Activated CD8-positive, alpha-beta memory T cell treated with anti-CD3 and anti-CD28 coated beads for 36 hours (primary cell): ENCODE data around the gene OLFM4. TPM values are rescaled to one million over a fixed set of nuclear protein-coding genes. Genes with fewer than 3 reads are reported as not detected.

Source experiments
- CTCF ChIA-PET: fragments of 350-600 bp; sonication (Branson Sonifier 250); formaldehyde crosslinking; loops from one replicate; lab custom pipeline; 2021; ENCODE audit warnings: antibody characterized with exemption; lab: Charles Lee
- POLR2A ChIA-PET: fragments of 350-600 bp; sonication (Branson Sonifier 250); formaldehyde crosslinking; loops from one replicate; lab custom pipeline; 2021; ENCODE audit warnings: antibody characterized with exemption; lab: Charles Lee
- total RNA-seq, 2 experiments: library from RNA; stranded (reverse); gene quantifications; one replicate each; pipeline ENCODE4 v1.2.3, GENCODE V29; 2021

Gene OLFM4
- total RNA-seq, 2 experiments from 2014 or later, result not detected

DNA sequence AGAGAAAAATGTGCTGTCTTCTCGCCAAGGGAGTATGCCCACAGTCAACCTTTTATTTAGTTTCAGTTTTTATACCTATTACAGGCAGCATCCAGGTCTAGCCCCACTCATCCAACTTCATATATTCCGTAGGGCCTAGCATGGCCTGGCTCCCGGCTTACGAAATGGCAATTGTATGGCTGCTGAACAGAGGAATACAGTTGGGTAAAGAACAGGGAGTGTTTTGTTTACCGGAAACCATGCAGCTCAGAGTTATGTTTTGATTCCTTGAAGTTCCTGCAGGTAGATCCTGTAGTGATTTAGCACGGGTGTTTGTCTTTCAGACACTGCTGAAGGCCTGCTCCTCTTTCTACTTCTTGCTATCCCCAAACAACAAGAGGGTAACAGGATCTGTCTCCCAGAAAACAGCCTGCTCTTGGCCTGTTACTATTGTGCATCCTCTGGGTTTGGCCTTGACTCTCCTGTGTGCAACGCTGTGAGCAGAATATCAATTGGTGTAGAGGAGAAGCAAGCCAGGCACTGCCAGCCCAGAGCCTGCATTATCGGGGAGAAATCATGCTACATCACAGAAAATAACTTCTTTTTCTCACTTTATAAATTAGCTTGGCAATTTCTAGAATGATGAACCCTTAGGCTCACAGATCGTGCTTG, 32.4 kb downstream of the OLFM4 start:
- CTCF ChIA-PET, result no interaction called here
- POLR2A ChIA-PET, result no interaction called here

- CTCF ChIA-PET, result no interaction called here
- POLR2A ChIA-PET, result no interaction called here
Measured at GRCh38 chr13:53064731-53065130, 36.1 kb downstream of the OLFM4 start.

DNA sequence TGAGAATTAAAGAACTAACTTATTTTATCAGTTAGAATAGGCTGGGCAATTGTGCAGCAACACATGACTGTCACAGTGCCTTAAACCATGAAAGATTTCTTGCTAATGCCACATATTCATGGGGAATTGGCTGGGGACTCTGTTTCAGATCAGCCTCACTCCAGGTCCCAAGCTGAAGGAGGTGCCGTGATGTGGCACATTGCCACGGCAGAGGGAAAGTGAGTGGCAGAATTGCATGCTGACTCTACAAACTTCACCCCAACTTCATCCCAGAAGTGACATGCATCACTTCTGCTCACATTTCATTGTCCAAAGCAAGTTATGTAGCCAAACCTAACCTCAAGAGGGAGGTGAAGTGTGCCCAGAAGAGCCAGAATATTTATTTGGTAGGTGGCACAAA, 37.8 kb downstream of the OLFM4 start:
- ChIA-PET POLR2A (no interaction called here), CTCF (no interaction called here)

DNA sequence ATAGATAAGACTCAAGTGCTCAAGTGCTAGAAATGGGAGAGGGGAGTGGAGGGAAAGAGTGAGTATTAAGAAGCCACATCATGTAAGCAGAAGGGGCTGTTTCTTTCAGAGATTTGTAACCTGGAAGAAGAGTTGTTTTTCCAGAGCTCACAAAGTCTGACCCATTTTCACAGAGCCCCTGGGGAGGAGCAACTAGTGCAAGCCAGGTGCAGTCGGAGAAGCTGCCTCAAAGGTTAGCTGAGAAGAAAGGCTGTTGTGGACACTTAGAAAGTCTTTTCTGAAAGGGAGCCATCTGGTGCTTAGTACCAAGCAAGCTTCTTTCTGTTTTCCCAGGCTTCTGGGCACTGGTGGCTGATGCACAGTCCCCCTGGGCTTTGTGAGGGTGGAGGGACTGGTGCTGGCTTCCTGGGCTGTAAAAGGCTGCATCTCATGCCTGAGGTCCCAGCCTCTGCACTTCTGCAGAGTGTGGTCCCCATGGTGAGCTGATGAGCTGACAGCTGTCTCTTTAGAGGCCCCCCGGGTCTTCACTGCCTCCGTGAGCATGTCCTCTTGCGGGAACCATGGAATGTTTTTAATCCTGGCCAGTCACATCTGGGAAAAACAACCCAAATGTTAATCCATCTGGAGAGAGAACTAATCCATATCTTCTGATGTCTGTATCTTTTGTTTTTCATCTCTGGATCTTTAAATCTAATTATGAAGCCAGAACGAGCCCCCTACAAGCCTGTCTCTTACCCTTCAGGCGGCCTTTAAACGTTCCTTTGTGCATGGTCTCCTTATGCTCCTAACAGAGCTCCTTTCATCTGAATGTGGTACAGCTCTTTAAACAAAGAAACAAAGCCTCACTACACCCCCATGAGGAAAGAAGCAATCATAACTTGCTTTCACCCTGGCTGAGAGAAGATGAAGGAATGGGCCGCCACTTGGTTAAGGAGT, 40.2 kb downstream of the OLFM4 start:
- CTCF ChIA-PET, result no interaction called here
- POLR2A ChIA-PET, result no interaction called here

GRCh38 chr13:53069800-53070199, 41.2 kb downstream of the OLFM4 start:
- POLR2A ChIA-PET, result no interaction called here
- CTCF ChIA-PET, result no interaction called here

DNA sequence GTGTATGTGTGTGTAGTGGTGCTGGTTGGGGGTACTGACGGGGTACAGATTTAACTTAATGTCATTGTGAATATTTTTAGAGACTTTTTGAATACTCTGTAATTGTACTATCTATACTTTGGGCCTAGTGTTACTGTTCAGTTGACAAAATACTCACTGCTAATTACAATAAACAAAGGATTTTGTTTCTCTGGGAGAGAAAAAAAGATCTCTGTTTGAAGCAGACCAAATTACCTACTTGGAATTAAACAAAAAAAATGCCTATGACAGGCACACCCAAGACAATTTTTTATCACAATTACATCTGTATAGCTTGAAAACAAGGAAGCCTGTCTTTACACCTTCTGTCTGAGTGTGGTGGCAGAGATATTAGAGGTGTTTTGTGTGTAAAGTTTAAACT, 45.1 kb downstream of the OLFM4 start:
- ChIA-PET POLR2A (no interaction called here), CTCF (no interaction called here)

- ChIA-PET CTCF (no interaction called here), POLR2A (no interaction called here)
Measured at GRCh38 chr13:53074114-53074513, 45.5 kb downstream of the OLFM4 start.

DNA sequence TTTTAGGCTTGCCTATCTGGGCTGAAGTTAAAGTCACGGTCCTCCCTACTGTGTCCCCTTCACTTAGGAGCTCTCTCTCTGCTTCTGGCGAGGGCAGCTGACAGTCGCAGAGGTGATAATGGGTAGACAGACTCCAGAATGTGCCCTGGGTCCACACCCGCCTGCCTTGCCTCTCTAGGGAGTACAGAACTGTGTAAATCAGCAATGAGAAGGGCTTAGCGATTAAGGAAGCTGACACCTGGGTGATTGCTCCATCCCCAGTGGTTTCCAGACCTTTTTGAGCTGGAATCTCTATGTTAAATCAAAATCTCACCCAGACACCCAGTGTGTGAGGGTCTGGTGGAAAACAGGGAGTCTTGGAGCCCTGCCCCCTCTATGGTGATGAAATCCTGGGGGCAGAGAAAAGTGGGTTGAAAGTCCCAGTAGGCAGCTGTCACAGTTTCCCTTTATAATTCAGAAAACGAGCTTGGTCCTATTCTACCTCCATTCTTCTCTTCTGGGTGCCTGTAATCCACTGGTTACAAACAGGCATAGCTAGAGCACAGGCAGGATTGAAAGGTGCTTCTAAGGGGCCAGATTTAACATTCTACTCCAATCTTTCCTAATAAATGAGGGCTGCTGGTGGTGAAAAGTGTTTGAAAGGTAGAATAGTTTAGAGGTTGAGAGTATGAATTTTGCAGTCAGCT, 46.9 kb downstream of the OLFM4 start:
- ChIA-PET POLR2A (no interaction called here), CTCF (no interaction called here)

- POLR2A ChIA-PET, result no interaction called here
- CTCF ChIA-PET, result no interaction called here
Measured at GRCh38 chr13:53079691-53080090, 51.1 kb downstream of the OLFM4 start.

- POLR2A ChIA-PET, result no interaction called here
- CTCF ChIA-PET, result no interaction called here
Measured at GRCh38 chr13:53088871-53089270, 60.3 kb downstream of the OLFM4 start.

- CTCF ChIA-PET, result no interaction called here
- POLR2A ChIA-PET, result no interaction called here
Measured at GRCh38 chr13:53089951-53090350, 61.3 kb downstream of the OLFM4 start.

GRCh38 chr13:53090461-53090860, 61.8 kb downstream of the OLFM4 start:
- ChIA-PET CTCF (no interaction called here), POLR2A (no interaction called here)

GRCh38 chr13:53092931-53093330, 64.3 kb downstream of the OLFM4 start:
- CTCF ChIA-PET, result no interaction called here
- POLR2A ChIA-PET, result no interaction called here

DNA sequence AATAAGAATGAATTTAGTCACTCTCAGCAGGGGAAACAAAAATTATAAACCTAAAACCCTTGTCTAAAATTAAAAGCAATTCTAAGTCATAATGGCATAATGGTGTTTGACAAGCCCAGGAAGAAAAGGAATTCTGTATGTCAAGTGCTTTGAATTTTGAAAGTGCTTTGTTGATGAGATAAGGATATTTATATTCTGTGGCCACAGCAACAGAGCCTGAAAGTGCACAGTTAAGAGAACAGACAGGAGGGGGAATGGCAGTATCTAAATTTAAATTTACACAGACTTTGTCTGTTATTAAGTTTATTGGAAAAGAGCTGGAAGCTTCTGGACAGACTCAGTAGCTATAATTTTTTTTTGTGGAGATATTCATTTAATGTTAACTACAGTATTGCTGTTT, 69.8 kb downstream of the OLFM4 start:
- ChIA-PET POLR2A (no interaction called here), CTCF (no interaction called here)

- ChIA-PET POLR2A (no interaction called here), CTCF (no interaction called here)
Measured at GRCh38 chr13:53100394-53101063, 71.9 kb downstream of the OLFM4 start.

Other genes with a start within 250 kb of the OLFM4 start
- gene PCDH8, start 180.2 kb upstream of the OLFM4 start, total RNA-seq, result not detected